Smooth muscle cell (in vitro differentiated cells): ENCODE measurements around the gene KIAA1328. TPM values are rescaled to one million over a fixed set of nuclear protein-coding genes. Genes with fewer than 3 reads are reported as not detected.

Source experiments
- DNase-seq: peaks from one replicate; lab custom pipeline; 2025; ENCODE audit not compliant: unreplicated experiment; lab: John Stamatoyannopoulos, UW
- H2AFZ ChIP-seq: fragments of 200-600 bp; sonication (generic); 2 replicates; pipeline ENCODE4 v1.6.0; 2016; ENCODE audit warnings: antibody characterized with exemption, low read depth, mild to moderate bottlenecking
- H3F3A ChIP-seq: fragments of 200-600 bp; sonication (generic); 2 replicates; pipeline ENCODE4 v1.6.0; 2017; ENCODE audit warnings: antibody characterized with exemption, low read depth
- H3K27ac ChIP-seq: fragments of 200-600 bp; sonication (generic); 2 replicates; pipeline ENCODE4 v1.5.1; 2016; ENCODE audit warnings: low read depth, mild to moderate bottlenecking
- H3K27me3 ChIP-seq: fragments of 200-600 bp; sonication (generic); 2 replicates; pipeline ENCODE4 v1.6.1; 2016; ENCODE audit warnings: low read depth, mild to moderate bottlenecking
- H3K36me3 ChIP-seq: fragments of 200-600 bp; sonication (generic); 2 replicates; pipeline ENCODE4 v1.5.1; 2016; ENCODE audit warnings: low read depth
- H3K4me1 ChIP-seq: fragments of 200-600 bp; sonication (generic); 2 replicates; pipeline ENCODE4 v1.5.1; 2016; ENCODE audit warnings: low read depth
- H3K4me2 ChIP-seq: fragments of 200-600 bp; sonication (generic); 2 replicates; pipeline ENCODE4 v1.6.0; 2016; ENCODE audit warnings: mild to moderate bottlenecking
- H3K4me3 ChIP-seq: fragments of 200-600 bp; sonication (generic); 2 replicates; pipeline ENCODE4 v1.5.1; 2016; ENCODE audit warnings: mild to moderate bottlenecking
- H3K79me2 ChIP-seq: fragments of 200-600 bp; sonication (generic); 2 replicates; pipeline ENCODE4 v1.6.0; 2016; ENCODE audit warnings: low read depth, mild to moderate bottlenecking
- H3K9ac ChIP-seq: fragments of 200-600 bp; sonication (generic); 2 replicates; pipeline ENCODE4 v1.6.0; 2016; ENCODE audit warnings: low read depth
- H3K9me3 ChIP-seq: fragments of 200-600 bp; sonication (generic); replicated peaks from 2 replicates; pipeline ENCODE4 v1.5.1; 2016; ENCODE audit warnings: low read depth
- H4K20me1 ChIP-seq: fragments of 200-600 bp; sonication (generic); 2 replicates; pipeline ENCODE4 v1.6.0; 2016; ENCODE audit warnings: low read depth
- WGBS: methylation state at CpG from one replicate; pipeline ENCODE4 v1.1.7; 2016; ENCODE audit warnings: low lambda C conversion rate; 5-methylcytosine and 5-hydroxymethylcytosine counted together
- polyA plus RNA-seq: library from polyadenylated mRNA; unstranded; fragments of >200 nt; fragmentation: Nextera tagmentation; extraction: Ambion mirVana; gene quantifications from 2 replicates; pipeline ENCODE4 v1.2.1, GENCODE V29; 2016
- total RNA-seq: library from RNA; depleted of rRNA; stranded (reverse); fragments of >200 nt; gene quantifications from 2 replicates; pipeline ENCODE4 v1.2.3, GENCODE V29; 2014
- TF ChIP-seq, protein P1 (sequence below): fragments of 200-600 bp; sonication (generic); IDR thresholded peaks from 2 replicates; pipeline ENCODE4 v1.5.1; 2017; ENCODE audit warnings: borderline replicate concordance, mild to moderate bottlenecking, antibody characterized with exemption; ENCODE audit not compliant: insufficient read depth, poor library complexity, severe bottlenecking

Gene KIAA1328
- total and polyA plus RNA-seq, 2 experiments from 2014 or later, result 2.2 to 11.7 TPM

DNA sequence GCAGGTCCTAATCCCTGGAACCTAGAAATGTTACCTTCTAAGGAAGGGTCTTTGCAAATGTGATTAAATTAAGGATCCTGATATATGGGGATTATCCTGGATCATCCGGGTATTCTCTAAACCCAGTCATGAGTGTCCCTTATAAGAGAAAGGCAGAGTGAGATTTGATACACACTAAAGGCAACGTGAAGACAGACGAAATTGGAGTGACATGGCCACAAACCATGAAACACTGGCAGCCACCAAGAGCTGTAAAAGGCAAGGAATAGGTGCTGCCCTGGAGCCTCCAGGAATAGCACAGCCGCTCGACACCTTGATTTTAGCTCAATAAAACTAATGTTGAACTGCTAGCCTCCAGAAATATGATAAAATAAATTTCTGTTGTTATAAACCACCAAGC is 45.1 kb upstream of the KIAA1328 start:
- H3K36me3 ChIP-seq, result peaks cover 5% of the 10 kb centered on the region
- no peak overlapping the region for H3K4me2 ChIP-seq
- H3F3A ChIP-seq, result no peaks in the 10 kb centered on the region
- TF ChIP-seq, protein P1, sequence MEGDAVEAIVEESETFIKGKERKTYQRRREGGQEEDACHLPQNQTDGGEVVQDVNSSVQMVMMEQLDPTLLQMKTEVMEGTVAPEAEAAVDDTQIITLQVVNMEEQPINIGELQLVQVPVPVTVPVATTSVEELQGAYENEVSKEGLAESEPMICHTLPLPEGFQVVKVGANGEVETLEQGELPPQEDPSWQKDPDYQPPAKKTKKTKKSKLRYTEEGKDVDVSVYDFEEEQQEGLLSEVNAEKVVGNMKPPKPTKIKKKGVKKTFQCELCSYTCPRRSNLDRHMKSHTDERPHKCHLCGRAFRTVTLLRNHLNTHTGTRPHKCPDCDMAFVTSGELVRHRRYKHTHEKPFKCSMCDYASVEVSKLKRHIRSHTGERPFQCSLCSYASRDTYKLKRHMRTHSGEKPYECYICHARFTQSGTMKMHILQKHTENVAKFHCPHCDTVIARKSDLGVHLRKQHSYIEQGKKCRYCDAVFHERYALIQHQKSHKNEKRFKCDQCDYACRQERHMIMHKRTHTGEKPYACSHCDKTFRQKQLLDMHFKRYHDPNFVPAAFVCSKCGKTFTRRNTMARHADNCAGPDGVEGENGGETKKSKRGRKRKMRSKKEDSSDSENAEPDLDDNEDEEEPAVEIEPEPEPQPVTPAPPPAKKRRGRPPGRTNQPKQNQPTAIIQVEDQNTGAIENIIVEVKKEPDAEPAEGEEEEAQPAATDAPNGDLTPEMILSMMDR, result no peak
- H2AFZ ChIP-seq, result no peak overlapping the region
- 95% methylated on average over 5 of the region's 5 CpGs for WGBS
- no peak overlapping the region for H3K9ac ChIP-seq
- DNase-seq, result no peak
- H3K27me3 ChIP-seq, result no peaks in the 10 kb centered on the region
- H3K27ac ChIP-seq, result no peak overlapping the region
- H3K4me1 ChIP-seq, result no peaks in the 10 kb centered on the region
- no peak overlapping the region for H3K4me3 ChIP-seq
- H3K9me3 ChIP-seq, result no peaks in the 10 kb centered on the region
- no peaks in the 10 kb centered on the region for H4K20me1 ChIP-seq
- H3K79me2 ChIP-seq, result no peaks in the 10 kb centered on the region

DNA sequence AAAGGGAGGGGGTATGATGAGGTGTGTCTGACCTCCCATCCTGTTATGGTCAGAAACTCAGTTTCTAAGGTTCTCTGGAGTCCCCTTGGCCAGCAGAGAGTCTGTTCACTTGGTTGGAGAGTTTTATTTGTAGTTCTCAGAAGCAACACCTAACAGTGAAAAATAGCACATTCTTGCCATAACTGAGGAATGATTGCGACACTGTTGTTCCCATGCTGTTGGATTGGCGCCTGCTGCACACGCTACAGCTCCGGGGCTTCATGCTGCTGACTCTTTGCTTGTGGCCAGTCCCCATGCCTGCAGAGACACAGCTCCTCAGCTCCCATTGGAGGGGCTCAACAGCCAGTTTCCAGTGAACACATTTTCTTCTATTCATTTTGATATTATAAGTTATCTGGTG is 42.2 kb upstream of the KIAA1328 start:
- TF ChIP-seq, protein P1, result no peak
- Histone ChIP-seq H3K27ac (no peak overlapping the region), H3K79me2 (no peaks in the 10 kb centered on the region), H3K4me3 (no peak overlapping the region), H3K4me1 (no peaks in the 10 kb centered on the region), H2AFZ (no peak overlapping the region), H4K20me1 (no peaks in the 10 kb centered on the region), H3K36me3 (no peaks in the 10 kb centered on the region), H3K9ac (no peak overlapping the region), H3K9me3 (no peaks in the 10 kb centered on the region), H3K27me3 (no peaks in the 10 kb centered on the region), H3K4me2 (no peak overlapping the region), H3F3A (no peaks in the 10 kb centered on the region)
- WGBS, result 56% methylated on average over 4 of the region's 4 CpGs
- DNase-seq, result no peak

DNA sequence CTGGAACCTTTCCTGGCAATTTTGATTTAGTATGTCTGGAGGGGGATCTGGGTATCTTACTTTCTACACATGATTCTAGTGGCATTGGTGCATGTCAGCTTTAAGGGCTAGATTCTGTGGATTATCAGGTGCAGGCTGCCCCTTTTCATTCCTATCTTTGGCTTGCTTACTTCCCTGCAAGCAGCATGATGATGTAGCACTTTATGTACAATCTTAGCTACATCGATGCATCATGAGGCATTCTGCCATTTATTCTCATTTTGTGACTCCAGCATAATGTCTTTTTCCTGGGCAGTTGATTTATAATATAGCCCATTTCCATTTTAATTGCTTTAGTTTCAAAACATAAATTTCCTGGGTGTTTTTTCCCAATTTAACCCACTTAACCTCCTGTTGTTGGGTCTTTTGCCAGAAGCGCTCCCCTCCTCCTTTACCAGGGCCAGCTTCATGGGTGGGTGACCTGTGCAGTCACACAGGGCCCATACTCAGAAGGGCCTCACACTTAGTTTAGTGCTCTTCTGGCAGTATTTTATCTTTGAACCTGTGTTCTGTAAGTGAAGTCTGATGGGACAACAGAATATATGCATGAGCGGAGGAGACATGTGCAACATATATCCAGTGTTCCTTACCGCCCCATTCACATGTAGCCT is 36.2 kb upstream of the KIAA1328 start:
- Histone ChIP-seq H3K27ac (no peak overlapping the region), H4K20me1 (no peaks in the 10 kb centered on the region), H3F3A (no peaks in the 10 kb centered on the region), H2AFZ (no peak overlapping the region), H3K9me3 (no peaks in the 10 kb centered on the region), H3K79me2 (no peaks in the 10 kb centered on the region), H3K36me3 (no peaks in the 10 kb centered on the region), H3K27me3 (no peaks in the 10 kb centered on the region), H3K9ac (no peak overlapping the region), H3K4me1 (no peaks in the 10 kb centered on the region), H3K4me3 (no peak overlapping the region), H3K4me2 (no peak overlapping the region)
- no peak for DNase-seq
- WGBS, result 99% methylated on average over 4 of the region's 4 CpGs
- TF ChIP-seq, protein P1, result no peak

DNA sequence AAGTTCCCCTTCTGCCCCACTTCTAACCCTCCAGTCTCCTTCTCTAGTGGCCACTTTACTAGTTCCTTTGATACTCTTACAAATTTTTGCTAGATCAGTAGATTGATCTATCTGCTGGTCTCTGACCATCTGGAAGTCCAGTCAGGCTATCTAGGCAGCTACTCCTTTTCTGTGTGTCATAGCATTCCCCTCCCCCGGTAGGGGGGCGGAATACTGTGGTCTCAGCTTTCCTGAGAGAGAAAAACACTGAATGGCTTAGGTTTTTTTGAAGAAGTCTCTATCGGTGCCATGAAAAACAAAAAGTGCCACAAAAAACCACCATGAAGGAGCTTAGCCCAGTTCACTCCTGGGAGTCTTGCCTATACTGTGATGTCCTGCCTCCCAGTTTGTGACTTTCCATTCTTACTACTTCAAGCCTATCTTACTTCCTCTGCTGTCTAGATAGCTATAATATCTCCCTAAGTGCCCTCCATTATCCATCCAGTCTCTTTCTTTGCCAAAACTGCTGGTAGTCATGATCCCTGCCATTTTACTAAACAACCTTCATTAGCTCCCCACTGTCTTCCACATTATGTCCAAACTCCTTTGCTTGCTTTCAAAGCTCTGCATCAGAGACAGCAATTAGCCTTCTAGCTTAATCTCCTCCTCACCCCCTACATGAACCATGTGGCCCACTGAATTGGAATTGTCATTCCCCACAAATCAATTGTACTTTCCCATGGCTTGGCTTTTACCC is 30.0 kb upstream of the KIAA1328 start:
- Histone ChIP-seq H3K27me3 (no peaks in the 10 kb centered on the region), H3K4me2 (no peak overlapping the region), H3K4me3 (no peak overlapping the region), H4K20me1 (no peaks in the 10 kb centered on the region), H3F3A (no peaks in the 10 kb centered on the region), H3K4me1 (peaks cover 12% of the 10 kb centered on the region), H3K79me2 (no peaks in the 10 kb centered on the region), H3K27ac (no peak overlapping the region), H2AFZ (no peak overlapping the region), H3K9ac (no peak overlapping the region), H3K36me3 (peaks cover 16% of the 10 kb centered on the region), H3K9me3 (peaks cover 10% of the 10 kb centered on the region)
- no peak for DNase-seq
- TF ChIP-seq, protein P1, result no peak
- WGBS, result 87% methylated on average over 3 of the region's 3 CpGs
